Adrenal gland (tissue), 5 donors: ENCODE results near the gene POU2AF2.

Experiments used
- CTCF ChIP-seq, 6 experiments: fragments of 450-650 bp in 4 of 6; fragments of 200-600 bp in 2 of 6; sonication (generic) in 1 of 6; IDR thresholded peaks; 1 replicate in 5 of 6; 2 replicates in 1 of 6; pipeline versions ENCODE4 v1.5.1 to v1.8.0; 2016 to 2021; ENCODE audit warnings: antibody characterized with exemption in 6 of 6, mild to moderate bottlenecking in 2 of 6, moderate library complexity in 1 of 6
- POLR2A ChIP-seq, 2 donors: fragments of 450-650 bp; IDR thresholded peaks; one replicate each; pipeline ENCODE4 v1.6.1; 2017; ENCODE audit warnings: antibody characterized with exemption in 2 of 2, mild to moderate bottlenecking in 2 of 2, moderate library complexity in 1 of 2
- donor health status: DM: no; HTN: no; CAD: no.

- no peak for TF ChIP-seq CTCF (IDR thresholded peaks at IDR 0.05)
- TF ChIP-seq POLR2A (IDR thresholded peaks at IDR 0.05): no peak
These were observed 38.3 kb upstream of the POU2AF2 start for GRCh38 chr11:111207213-111207612.
